Smooth muscle cell (in vitro differentiated cells): ENCODE measurements around the gene ATG9A. TPM values are rescaled to one million over a fixed set of nuclear protein-coding genes. Genes with fewer than 3 reads are reported as not detected.

Experiments used
- DNase-seq: peaks from one replicate; lab custom pipeline; 2025; ENCODE audit not compliant: unreplicated experiment; lab: John Stamatoyannopoulos, UW
- H2AFZ ChIP-seq: fragments of 200-600 bp; sonication (generic); 2 replicates; pipeline ENCODE4 v1.6.0; 2016; ENCODE audit warnings: antibody characterized with exemption, low read depth, mild to moderate bottlenecking
- H3F3A ChIP-seq: fragments of 200-600 bp; sonication (generic); 2 replicates; pipeline ENCODE4 v1.6.0; 2017; ENCODE audit warnings: antibody characterized with exemption, low read depth
- H3K27ac ChIP-seq: fragments of 200-600 bp; sonication (generic); 2 replicates; pipeline ENCODE4 v1.5.1; 2016; ENCODE audit warnings: low read depth, mild to moderate bottlenecking
- H3K27me3 ChIP-seq: fragments of 200-600 bp; sonication (generic); 2 replicates; pipeline ENCODE4 v1.6.1; 2016; ENCODE audit warnings: low read depth, mild to moderate bottlenecking
- H3K36me3 ChIP-seq: fragments of 200-600 bp; sonication (generic); 2 replicates; pipeline ENCODE4 v1.5.1; 2016; ENCODE audit warnings: low read depth
- H3K4me1 ChIP-seq: fragments of 200-600 bp; sonication (generic); 2 replicates; pipeline ENCODE4 v1.5.1; 2016; ENCODE audit warnings: low read depth
- H3K4me2 ChIP-seq: fragments of 200-600 bp; sonication (generic); 2 replicates; pipeline ENCODE4 v1.6.0; 2016; ENCODE audit warnings: mild to moderate bottlenecking
- H3K4me3 ChIP-seq: fragments of 200-600 bp; sonication (generic); 2 replicates; pipeline ENCODE4 v1.5.1; 2016; ENCODE audit warnings: mild to moderate bottlenecking
- H3K79me2 ChIP-seq: fragments of 200-600 bp; sonication (generic); 2 replicates; pipeline ENCODE4 v1.6.0; 2016; ENCODE audit warnings: low read depth, mild to moderate bottlenecking
- H3K9ac ChIP-seq: fragments of 200-600 bp; sonication (generic); 2 replicates; pipeline ENCODE4 v1.6.0; 2016; ENCODE audit warnings: low read depth
- H3K9me3 ChIP-seq: fragments of 200-600 bp; sonication (generic); replicated peaks from 2 replicates; pipeline ENCODE4 v1.5.1; 2016; ENCODE audit warnings: low read depth
- H4K20me1 ChIP-seq: fragments of 200-600 bp; sonication (generic); 2 replicates; pipeline ENCODE4 v1.6.0; 2016; ENCODE audit warnings: low read depth
- WGBS: methylation state at CpG from one replicate; pipeline ENCODE4 v1.1.7; 2016; ENCODE audit warnings: low lambda C conversion rate; 5-methylcytosine and 5-hydroxymethylcytosine counted together
- polyA plus RNA-seq: library from polyadenylated mRNA; unstranded; fragments of >200 nt; fragmentation: Nextera tagmentation; extraction: Ambion mirVana; gene quantifications from 2 replicates; pipeline ENCODE4 v1.2.1, GENCODE V29; 2016
- total RNA-seq: library from RNA; depleted of rRNA; stranded (reverse); fragments of >200 nt; gene quantifications from 2 replicates; pipeline ENCODE4 v1.2.3, GENCODE V29; 2014
- TF ChIP-seq, protein P1 (sequence below): fragments of 200-600 bp; sonication (generic); IDR thresholded peaks from 2 replicates; pipeline ENCODE4 v1.5.1; 2017; ENCODE audit warnings: borderline replicate concordance, mild to moderate bottlenecking, antibody characterized with exemption; ENCODE audit not compliant: insufficient read depth, poor library complexity, severe bottlenecking

The ATG9A gene, protein sequence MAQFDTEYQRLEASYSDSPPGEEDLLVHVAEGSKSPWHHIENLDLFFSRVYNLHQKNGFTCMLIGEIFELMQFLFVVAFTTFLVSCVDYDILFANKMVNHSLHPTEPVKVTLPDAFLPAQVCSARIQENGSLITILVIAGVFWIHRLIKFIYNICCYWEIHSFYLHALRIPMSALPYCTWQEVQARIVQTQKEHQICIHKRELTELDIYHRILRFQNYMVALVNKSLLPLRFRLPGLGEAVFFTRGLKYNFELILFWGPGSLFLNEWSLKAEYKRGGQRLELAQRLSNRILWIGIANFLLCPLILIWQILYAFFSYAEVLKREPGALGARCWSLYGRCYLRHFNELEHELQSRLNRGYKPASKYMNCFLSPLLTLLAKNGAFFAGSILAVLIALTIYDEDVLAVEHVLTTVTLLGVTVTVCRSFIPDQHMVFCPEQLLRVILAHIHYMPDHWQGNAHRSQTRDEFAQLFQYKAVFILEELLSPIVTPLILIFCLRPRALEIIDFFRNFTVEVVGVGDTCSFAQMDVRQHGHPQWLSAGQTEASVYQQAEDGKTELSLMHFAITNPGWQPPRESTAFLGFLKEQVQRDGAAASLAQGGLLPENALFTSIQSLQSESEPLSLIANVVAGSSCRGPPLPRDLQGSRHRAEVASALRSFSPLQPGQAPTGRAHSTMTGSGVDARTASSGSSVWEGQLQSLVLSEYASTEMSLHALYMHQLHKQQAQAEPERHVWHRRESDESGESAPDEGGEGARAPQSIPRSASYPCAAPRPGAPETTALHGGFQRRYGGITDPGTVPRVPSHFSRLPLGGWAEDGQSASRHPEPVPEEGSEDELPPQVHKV
- total RNA-seq (44.1 and 58.1 TPM in 2 replicates), polyA plus RNA-seq (61.6 and 62.6 TPM in 2 replicates)

GRCh38 chr2:219229305-219230058 is at the start of gene ATG9A, which contains the start of gene ANKZF1:
ATG9A (minus strand) TSS chr2:219229636; CDS start chr2:219228024, 1,612 bp downstream.
ANKZF1 (plus strand) TSS chr2:219229806; CDS start chr2:219230258, 452 bp downstream.
- Histone ChIP-seq H3K36me3 (peaks cover 19% of the 10 kb centered on the region), H3K4me2 (peak within 1 kb of the TSS; percentile 99), H3K4me1 (peaks cover 18% of the 10 kb centered on the region), H2AFZ (peak within 1 kb of the TSS; percentile 50), H3F3A (peaks cover 7% of the 10 kb centered on the region), H3K27ac (peak within 1 kb of the TSS; percentile 96), H3K27me3 (no peaks in the 10 kb centered on the region), H3K9ac (peak within 1 kb of the TSS; percentile 96), H3K79me2 (peaks cover 46% of the 10 kb centered on the region), H3K9me3 (no peaks in the 10 kb centered on the region), H3K4me3 (peak within 1 kb of the TSS; percentile 99), H4K20me1 (peaks cover 8% of the 10 kb centered on the region)
- peak; percentile 87 for DNase-seq
- WGBS, result 1% methylated on average over 56 of the region's 80 CpGs
- TF ChIP-seq, protein P1, sequence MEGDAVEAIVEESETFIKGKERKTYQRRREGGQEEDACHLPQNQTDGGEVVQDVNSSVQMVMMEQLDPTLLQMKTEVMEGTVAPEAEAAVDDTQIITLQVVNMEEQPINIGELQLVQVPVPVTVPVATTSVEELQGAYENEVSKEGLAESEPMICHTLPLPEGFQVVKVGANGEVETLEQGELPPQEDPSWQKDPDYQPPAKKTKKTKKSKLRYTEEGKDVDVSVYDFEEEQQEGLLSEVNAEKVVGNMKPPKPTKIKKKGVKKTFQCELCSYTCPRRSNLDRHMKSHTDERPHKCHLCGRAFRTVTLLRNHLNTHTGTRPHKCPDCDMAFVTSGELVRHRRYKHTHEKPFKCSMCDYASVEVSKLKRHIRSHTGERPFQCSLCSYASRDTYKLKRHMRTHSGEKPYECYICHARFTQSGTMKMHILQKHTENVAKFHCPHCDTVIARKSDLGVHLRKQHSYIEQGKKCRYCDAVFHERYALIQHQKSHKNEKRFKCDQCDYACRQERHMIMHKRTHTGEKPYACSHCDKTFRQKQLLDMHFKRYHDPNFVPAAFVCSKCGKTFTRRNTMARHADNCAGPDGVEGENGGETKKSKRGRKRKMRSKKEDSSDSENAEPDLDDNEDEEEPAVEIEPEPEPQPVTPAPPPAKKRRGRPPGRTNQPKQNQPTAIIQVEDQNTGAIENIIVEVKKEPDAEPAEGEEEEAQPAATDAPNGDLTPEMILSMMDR, result no peak

GRCh38 chr2:219278655-219279150 is 49.3 kb upstream of the ATG9A start:
- WGBS, result 16% methylated on average over 8 of the region's 9 CpGs
- peak overlapping the region; percentile 78 for H3K4me2 ChIP-seq
- TF ChIP-seq, protein P1, result no peak
- H3K36me3 ChIP-seq, result no peaks in the 10 kb centered on the region
- no peak for DNase-seq
- H3K9ac ChIP-seq, result peak overlapping the region; percentile 79
- no peaks in the 10 kb centered on the region for H4K20me1 ChIP-seq
- peak overlapping the region; percentile 99 for H3K27ac ChIP-seq
- H3K79me2 ChIP-seq, result no peaks in the 10 kb centered on the region
- no peak overlapping the region for H2AFZ ChIP-seq
- no peaks in the 10 kb centered on the region for H3K27me3 ChIP-seq
- H3F3A ChIP-seq, result peaks cover 16% of the 10 kb centered on the region
- peaks cover 18% of the 10 kb centered on the region for H3K4me1 ChIP-seq
- H3K4me3 ChIP-seq, result peak overlapping the region; percentile 66
- H3K9me3 ChIP-seq, result no peaks in the 10 kb centered on the region

DNA sequence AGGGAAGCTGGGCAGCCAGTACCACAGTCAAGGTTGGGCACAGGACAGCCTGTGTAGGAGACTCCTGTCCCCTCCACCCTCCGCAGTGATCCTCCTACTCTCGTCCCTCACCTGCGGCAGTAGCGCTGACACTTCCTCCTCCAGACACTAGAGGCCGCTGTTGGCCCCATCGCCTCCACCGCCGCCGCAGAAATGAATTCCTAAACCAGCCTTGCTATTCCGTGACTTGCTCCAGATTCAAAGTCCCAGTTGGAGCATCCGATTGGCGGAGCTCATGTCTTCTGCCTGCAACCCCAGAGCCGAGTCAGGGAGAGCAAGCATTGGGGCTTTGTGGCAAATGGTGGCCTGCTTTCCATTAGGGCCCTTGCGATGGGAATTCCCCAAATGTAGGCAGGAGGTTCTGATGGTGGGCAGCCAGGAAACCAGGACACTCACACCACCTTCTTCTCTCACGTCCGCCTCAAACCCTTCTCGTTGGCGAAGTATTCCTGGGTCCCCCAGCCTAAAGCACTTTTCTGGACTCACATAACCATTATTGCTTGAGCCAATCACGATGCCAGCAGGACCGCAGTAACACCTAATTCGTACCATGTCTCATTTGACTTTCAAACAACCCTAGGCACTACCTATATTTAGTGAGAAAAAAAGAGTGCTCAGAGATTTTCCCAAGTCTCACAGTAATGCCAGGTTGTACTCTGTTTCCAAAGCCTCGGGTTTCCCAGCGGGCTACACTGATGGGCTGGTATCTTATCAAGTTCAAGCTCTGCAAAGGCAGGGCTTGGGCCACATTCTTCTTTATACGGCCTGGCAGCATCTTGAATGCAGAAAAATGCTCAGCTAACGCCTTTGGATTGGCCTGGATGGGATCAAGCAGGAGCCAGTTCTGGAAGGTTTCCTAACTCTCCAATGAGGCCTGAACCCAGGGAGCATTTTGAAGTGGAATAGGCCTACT is 48.5 kb upstream of the ATG9A start:
- 28% methylated on average over 25 of the region's 25 CpGs for WGBS
- TF ChIP-seq, protein P1, result peak; percentile 97

More for the DNA sequence above, 48.5 kb upstream of the ATG9A start:
- Histone ChIP-seq H3K27ac (peak overlapping the region; percentile 99), H3K9me3 (no peaks in the 10 kb centered on the region), H3K4me1 (peaks cover 18% of the 10 kb centered on the region), H3K27me3 (no peaks in the 10 kb centered on the region), H3K4me3 (no peak overlapping the region), H3K36me3 (no peaks in the 10 kb centered on the region), H3F3A (peaks cover 15% of the 10 kb centered on the region), H2AFZ (peak overlapping the region; percentile 71), H3K79me2 (no peaks in the 10 kb centered on the region), H3K4me2 (peak overlapping the region; percentile 78), H3K9ac (peak overlapping the region; percentile 79), H4K20me1 (no peaks in the 10 kb centered on the region)
- DNase-seq, result peak; percentile 56
